ENCODE results near the gene DNAH8.

Gene DNAH8

GRCh38 chr6:39056681-39057080, 341.6 kb downstream of the DNAH8 start:
- no peak for DNase-seq

DNA sequence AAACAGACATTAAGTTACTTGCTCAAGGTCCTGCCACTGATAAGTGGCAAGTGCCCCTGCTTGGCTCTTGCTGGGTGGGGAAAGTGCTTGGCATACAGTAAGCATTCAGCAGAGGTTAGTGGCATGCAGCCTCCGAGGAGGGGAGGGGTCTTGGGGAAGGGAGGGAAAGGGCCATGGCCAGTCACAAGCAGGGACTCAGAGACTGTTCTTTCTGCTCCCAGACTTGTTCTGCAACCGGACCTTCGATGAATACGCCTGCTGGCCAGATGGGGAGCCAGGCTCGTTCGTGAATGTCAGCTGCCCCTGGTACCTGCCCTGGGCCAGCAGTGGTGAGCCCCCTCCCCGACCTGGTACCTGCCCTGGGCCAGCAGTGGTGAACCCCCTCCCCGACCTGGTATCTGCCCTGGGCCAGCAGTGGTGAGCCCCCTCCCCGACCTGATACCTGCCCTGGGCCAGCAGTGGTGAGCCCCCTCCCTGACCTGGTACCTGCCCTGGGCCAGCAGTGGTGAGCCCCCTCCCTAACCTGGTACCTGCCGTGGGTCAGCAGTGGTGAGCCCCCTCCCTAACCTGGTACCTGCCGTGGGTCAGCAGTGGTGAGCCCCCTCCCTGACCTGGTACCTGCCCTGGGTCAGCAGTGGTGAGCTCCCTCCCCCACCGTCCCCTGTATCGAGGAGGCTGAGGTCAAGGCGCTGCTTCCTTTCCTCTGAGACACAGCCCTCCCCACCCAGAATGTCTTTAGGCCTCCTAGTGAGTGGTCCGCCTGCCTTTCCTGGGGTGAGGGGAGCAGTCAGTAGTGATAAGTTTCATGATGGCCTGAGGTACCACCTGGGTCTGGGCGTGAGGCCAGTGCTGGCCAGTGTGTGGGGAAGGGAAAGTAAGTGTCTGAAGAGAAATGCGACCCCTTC, 342.4 kb downstream of the DNAH8 start:
- DNase-seq = no peak

GRCh38 chr6:39058471-39059147, 343.5 kb downstream of the DNAH8 start:
- no peak for DNase-seq

DNA sequence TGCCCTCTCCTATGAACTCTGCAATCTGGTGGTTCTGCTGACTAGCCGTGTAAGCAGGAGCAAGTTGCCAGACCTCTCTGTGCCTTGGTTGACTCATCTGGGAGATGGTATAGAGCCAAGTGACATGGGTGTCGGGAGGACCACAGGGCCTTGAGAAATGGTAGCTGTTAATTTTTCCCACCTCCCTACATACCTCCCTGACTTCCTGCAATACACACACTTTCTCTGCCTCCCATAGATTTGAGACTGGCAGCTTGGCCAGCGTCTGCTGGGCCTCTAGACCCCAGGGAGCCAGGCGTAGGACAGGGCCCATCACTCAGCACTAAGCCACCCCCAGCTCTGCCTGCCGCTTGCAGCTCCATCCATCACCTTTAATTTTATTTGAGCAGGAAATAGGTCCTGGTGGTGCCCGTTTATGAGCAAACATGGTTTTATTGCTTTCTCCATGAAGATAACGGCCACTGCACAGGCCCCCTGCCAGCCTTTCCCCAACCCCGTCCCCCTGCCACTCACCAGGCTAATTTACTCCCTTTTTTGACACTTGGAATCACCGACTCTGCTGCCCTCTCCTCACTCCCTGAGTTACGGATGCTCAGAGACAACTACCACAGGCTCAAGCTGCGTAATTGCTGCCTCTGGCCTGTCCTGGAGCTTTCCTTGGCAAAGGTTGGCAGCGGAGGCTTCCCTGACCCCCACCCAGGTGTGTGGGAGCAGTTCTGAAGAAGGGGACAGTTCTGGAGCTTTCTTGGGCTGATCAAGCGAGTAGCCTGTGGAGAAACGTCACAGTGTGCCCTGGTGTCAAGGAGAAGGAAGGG, 344.6 kb downstream of the DNAH8 start:
- no peak for DNase-seq

- DNase-seq = no peak
Measured at GRCh38 chr6:39060467-39061160, 345.5 kb downstream of the DNAH8 start.

GRCh38 chr6:39061182-39061581, 346.1 kb downstream of the DNAH8 start:
- no peak for DNase-seq

DNA sequence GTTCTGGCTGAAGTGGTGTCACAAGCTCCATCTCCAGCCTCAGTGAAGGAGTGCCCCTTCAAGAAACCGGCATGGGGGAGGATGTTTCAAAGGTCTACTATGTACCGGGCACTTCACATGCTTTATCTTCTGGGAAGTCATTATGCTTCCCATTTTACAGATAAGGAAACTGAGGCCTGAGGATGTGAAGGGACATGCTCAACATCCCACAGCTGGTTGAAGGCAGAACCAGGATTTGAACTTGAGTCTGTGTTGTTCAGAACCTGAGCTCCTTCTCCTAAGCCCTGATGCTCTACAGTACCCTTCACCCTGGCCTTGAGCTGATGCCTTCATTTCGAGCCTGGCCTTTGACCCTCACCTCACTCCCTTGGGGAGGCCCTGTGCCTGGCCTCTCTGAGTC, 346.5 kb downstream of the DNAH8 start:
- no peak for DNase-seq

DNA sequence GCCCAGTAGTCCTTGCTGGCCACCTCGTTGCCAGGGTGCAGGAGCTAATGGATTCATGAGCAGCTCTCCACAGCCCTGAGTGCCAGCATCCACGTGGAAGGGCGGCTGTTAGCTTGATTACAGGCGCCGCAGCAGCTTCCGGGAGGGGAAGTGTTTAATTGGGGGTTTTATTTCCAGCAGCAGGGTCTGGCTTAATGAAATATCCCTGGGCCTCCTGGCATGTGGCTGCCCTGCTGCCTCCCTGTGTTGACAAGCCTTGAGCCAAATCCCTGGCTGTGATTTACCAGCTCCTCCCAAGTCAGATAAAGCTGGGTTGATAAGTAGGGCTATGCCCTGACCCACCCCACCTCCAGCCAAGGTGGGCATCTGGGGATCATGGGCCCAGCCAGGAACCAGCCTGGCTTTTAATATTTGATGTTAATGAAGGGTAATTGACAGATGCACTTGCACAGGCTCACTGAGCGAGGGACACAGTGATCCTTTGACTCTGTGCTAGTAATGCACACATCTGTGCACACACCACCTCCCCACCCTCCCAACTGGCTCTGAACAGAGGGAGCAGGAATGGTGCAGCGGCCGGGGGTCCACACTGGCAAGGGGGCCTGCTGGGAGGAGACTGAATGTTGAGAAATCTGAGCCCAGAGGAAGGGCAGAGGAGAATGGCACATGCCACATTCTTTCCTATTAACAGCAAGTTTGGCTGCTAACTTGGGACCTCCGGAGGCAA, 347.1 kb downstream of the DNAH8 start:
- DNase-seq = no peak

- DNase-seq = no peak
Measured at GRCh38 chr6:39063526-39063925, 348.4 kb downstream of the DNAH8 start.

GRCh38 chr6:39065561-39065960, 350.4 kb downstream of the DNAH8 start:
- DNase-seq = no peak

DNA sequence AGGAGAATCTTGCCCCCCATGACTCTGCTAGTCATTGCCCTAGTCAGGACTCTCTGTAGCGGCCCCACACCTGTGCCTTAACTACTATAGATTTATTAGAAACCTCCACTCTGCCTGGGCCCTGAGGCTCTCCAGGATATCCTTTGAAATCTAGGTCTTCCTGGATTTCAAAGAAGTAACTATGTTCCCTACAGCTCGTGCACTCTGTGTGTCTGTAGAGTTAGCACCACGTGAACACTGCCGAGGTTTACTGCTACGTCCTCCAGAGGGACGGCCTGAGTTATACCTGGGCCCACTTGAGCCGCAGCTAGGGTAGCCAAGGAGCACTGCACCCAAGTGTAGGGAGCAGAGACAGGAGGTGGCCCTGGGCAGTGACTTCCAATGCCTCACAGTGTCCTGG, 353.3 kb downstream of the DNAH8 start:
- no peak for DNase-seq

GRCh38 chr6:39072830-39073229, 357.7 kb downstream of the DNAH8 start:
- DNase-seq = peak; percentile 26

GRCh38 chr6:39073471-39074355, 358.6 kb downstream of the DNAH8 start:
- peak; percentile 44 for DNase-seq

- peak; percentile 37 for DNase-seq
Measured at GRCh38 chr6:39074486-39074885, 359.4 kb downstream of the DNAH8 start.

- DNase-seq = peak; percentile 39
Measured at GRCh38 chr6:39075010-39075686, 360.0 kb downstream of the DNAH8 start.

GRCh38 chr6:39075807-39076622, 360.9 kb downstream of the DNAH8 start:
- DNase-seq = peak; percentile 32

- DNase-seq = peak; percentile 31
Measured at GRCh38 chr6:39076623-39077535, 361.8 kb downstream of the DNAH8 start.

DNA sequence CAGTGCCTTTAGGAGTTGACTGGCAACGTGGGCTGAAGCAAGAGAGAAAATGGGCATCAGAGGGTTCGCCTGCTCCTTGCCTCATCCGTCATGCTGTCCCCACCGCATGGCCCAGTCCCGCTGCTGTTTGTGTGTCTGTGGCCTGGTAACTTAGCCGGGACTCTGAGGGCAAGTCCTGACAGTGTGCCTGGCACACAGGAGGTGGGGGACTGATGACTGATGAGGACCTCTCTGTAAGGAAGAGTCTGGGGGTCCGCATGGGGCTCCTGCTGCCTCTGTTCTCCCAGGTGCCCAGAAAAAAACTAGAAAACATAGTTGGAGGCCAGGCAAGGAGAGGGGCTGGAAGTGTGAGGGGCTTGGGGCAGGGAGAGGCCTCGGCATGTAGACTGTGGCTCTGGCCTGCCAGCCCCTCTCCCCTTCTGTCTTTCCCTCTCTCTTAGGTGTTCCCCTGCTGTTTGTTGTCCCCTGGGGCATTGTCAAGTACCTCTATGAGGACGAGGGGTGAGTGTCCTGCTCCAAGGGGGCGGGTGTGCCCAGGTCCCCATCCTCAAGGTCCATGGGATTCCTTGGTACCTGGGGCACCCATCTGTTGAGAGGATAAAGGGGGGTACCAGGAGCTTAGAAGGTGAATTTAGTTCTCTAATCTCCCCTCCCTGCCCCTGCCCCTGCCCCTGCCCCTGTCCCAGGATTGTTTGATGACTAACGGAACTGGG, 362.9 kb downstream of the DNAH8 start:
- peak; percentile 12 for DNase-seq

Measured in islet precursor cell (in vitro differentiated cells).